Measurements from ENCODE around the gene ZNF446.
A peak's percentile ranks its signal among the peaks of the same experiment; 100 is the strongest.
"Not testable (repeated sequence)": the region's sequence is repeated elsewhere in the genome, so short reads cannot be mapped to it uniquely, and the experiment has no call there.

ZNF446 gene

DNA sequence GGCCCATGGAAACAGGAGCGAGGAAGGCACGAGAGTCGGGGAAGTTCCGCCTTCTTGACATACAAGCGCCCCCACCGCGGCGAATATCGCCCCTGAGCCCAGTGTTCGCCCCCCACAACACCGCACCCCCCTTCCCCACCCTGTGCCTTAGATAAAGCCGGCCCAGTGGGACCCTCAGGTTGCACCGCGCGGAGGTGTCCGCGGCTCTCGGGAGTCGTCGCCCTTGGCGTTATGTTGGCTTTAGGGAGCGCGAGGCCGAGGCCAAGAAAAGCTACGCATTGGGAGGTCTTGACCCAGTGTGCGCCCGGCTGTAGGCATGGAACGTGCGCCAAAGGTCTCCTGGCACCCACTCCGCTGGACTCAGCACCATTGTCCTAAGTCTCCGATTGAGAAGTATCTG lies 35.6 kb upstream of the ZNF446 start:
- POLR2A ChIA-PET, result interaction anchor here (0.8 to 1.0 kb wide), 5 partner anchors 11 to 79 kb away, joined by 3 to 5 read pairs (median 3); partner anchors contain the start of genes ZBTB45 and ZNF584
- peak overlapping the region; percentile 92 for H3K4me3 ChIP-seq (ENCODE audit: low read depth, low read length)
- TF ChIP-seq, protein P1, sequence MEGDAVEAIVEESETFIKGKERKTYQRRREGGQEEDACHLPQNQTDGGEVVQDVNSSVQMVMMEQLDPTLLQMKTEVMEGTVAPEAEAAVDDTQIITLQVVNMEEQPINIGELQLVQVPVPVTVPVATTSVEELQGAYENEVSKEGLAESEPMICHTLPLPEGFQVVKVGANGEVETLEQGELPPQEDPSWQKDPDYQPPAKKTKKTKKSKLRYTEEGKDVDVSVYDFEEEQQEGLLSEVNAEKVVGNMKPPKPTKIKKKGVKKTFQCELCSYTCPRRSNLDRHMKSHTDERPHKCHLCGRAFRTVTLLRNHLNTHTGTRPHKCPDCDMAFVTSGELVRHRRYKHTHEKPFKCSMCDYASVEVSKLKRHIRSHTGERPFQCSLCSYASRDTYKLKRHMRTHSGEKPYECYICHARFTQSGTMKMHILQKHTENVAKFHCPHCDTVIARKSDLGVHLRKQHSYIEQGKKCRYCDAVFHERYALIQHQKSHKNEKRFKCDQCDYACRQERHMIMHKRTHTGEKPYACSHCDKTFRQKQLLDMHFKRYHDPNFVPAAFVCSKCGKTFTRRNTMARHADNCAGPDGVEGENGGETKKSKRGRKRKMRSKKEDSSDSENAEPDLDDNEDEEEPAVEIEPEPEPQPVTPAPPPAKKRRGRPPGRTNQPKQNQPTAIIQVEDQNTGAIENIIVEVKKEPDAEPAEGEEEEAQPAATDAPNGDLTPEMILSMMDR (IDR thresholded peaks at IDR 0.05; ENCODE audit: insufficient read depth, low read length, missing control alignments), result no peak
- no peak for DNase-seq (ENCODE audit: low read depth, low spot score)
- CTCF ChIA-PET, result no interaction called here

DNA sequence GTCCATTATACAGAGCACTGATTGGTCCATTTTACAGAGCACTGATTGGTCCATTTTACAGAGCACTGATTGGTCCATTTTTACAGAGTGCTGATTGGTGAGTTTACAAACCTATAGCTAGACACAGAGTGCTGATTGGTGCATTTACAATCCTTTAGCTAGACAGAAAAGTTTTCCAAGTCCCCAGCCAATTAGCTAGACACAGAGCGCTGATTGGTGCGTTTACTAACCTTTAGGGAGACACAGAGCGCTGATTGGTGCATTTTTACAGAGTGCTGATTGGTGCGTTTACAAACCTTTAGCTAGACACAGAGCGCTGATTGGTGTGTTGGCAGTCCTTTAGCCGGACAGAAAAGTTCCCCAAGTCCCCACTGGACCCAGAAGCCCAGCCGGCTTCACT lies 33.2 kb upstream of the ZNF446 start:
- CTCF ChIA-PET; H3K4me3 ChIP-seq (ENCODE audit: low read depth, low read length); POLR2A ChIA-PET: not testable (repeated sequence)

DNA sequence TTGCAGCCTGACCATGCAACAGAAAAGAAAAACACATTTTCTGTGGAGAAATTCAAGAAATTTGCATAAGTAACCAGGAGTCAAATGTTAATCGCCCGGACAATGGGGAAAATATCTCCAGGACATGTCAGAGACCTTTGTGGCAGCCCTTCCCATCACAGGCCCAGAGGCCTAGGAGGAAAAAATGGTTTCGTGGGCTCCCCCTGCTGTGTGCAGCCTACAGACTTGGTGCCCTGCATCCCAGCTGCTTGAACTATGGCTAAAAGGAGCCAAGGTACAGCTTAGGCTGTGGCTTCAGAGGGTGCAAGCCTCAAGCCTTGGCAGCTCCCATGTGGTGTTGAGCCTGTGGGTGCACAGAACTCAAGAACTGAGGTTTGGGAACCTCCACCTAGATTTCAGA lies 27.3 kb upstream of the ZNF446 start:
- H3K4me3 ChIP-seq (ENCODE audit: low read depth, low read length); CTCF ChIA-PET; POLR2A ChIA-PET; DNase-seq (ENCODE audit: low read depth, low spot score): not testable (repeated sequence)

More for the DNA sequence above, 33.2 kb upstream of the ZNF446 start:
- not testable (repeated sequence) for DNase-seq (ENCODE audit: low read depth, low spot score)

DNA sequence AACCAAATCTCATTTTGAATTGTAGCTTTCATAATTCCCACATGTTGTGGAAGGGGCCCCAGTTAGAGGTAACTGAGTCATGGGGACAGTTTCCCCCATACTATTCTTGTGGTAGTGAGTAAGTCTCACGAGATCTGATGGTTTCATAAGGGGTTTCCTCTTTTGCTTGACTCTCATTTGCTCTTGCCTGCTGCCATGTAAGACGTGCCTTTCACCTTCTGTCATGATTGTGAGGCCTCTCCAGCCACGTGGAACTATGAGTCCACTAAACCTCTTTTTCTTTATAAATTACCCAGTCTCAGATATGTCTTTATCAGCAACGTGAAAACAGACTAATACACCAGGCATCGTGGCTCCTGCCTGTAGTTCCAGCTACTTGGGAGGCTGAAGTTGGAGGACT lies 26.2 kb upstream of the ZNF446 start:
- CTCF ChIA-PET; DNase-seq (ENCODE audit: low read depth, low spot score); POLR2A ChIA-PET; H3K4me3 ChIP-seq (ENCODE audit: low read depth, low read length): not testable (repeated sequence)

DNA sequence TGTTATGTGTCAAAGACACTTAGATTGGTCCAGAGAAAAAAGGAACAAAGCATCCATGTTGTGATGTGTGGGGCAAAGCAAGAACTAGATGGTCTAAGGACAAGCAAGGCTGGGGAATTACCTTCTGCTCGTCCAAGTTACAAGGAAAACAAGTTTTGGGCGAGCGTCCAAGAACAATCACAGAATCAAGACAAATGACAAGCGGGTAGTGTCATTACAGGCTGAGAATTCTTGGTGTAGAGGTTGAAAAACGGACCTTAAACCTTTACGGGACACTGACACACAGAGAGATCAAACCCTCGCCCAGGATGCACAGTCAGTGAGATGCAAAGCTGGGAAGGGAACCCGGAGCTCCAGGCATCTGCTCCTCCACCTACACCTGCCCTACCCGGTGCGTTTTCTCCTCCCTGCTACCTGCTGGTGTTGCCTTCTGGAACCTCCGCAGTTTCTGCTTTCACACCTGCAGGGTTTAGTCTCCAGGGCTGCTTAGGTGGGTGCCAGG lies 25.2 kb upstream of the ZNF446 start:
- peak overlapping the region; percentile 71 for H3K4me3 ChIP-seq (ENCODE audit: low read depth, low read length)
- POLR2A ChIA-PET, result no interaction called here
- no peak for DNase-seq (ENCODE audit: low read depth, low spot score)
- TF ChIP-seq, protein P1 (IDR thresholded peaks at IDR 0.05; ENCODE audit: insufficient read depth, low read length, missing control alignments), result no peak
- CTCF ChIA-PET, result interaction anchor here (1.3 kb wide), 1 partner anchor 9 kb away, joined by 3 read pairs; no protein-coding TSS in a partner anchor

DNA sequence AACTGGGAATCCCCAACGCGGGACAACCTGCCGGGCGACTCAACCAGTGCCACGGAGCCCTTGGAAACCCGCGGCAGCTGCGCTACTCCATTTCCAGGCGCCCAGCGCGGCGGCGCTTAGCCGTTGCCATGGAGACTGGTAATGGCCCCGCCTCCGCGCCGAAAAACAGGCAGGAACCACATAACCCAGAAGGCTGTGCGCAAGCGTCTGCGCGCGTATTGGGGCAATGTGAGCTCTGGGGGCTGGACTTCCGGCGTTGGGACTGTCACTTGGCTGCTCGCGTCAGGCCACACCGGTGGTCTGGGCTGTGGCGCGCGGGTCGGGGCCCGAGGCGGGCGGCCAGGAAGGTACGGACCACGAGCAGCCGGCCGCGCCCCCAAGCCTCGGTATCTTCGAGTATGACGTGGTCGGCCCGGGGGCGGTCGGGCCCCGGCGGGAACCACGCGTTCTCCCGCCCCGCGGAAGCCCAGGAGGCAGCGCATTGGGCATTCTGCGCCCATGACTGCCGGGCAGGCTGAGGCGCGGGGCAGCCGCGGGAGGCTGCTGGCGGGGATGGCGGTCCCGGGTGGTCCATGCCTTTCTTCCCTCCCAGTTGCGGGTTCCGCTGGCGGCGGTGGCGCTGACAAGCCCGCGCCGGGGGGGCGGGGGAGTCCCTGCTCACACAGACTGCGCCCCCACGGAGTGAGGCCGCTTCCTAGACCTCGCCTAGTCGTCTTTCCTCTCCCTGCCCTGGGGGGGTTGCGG lies 24.6 kb upstream of the ZNF446 start, which contains the start of gene ZNF324B:
Gene ZNF324B (plus strand): TSS at position 265 of the 744 bp plus-strand sequence. CDS start 2,080 bp downstream, outside the sequence.
- ChIA-PET CTCF (interaction anchor here (1.0 to 1.3 kb wide), 2 partner anchors 8 to 17 kb away, joined by 3 read pairs; no protein-coding TSS in a partner anchor), POLR2A (no interaction called here)
- peak; percentile 57 for DNase-seq (ENCODE audit: low read depth, low spot score)
- TF ChIP-seq, protein P1 (IDR thresholded peaks at IDR 0.05; ENCODE audit: insufficient read depth, low read length, missing control alignments), result no peak
- peak within 1 kb of the TSS; percentile 71 for H3K4me3 ChIP-seq (ENCODE audit: low read depth, low read length)

DNA sequence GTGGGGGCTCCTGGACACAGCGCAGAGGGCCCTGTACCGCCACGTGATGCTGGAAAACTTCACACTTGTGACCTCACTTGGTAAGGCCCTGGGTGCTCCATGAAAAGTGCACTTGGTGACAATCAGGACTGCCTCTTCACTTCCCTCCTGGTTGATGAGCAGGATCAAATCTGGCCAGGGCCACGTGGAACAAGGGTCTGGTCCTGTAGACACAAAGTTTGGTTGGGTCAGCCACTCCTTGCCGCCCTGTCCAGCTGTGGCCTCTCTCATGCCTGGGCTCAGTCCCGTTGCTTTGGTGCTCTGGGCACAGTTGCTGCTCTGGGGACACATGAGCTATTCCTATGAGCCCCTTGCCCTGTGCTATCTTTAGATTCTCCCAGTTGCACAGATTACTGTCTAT lies 22.4 kb upstream of the ZNF446 start:
- no peak overlapping the region for H3K4me3 ChIP-seq (ENCODE audit: low read depth, low read length)
- ChIA-PET CTCF (no interaction called here), POLR2A (no interaction called here)
- TF ChIP-seq, protein P1 (IDR thresholded peaks at IDR 0.05; ENCODE audit: insufficient read depth, low read length, missing control alignments), result no peak
- DNase-seq (ENCODE audit: low read depth, low spot score), result no peak

DNA sequence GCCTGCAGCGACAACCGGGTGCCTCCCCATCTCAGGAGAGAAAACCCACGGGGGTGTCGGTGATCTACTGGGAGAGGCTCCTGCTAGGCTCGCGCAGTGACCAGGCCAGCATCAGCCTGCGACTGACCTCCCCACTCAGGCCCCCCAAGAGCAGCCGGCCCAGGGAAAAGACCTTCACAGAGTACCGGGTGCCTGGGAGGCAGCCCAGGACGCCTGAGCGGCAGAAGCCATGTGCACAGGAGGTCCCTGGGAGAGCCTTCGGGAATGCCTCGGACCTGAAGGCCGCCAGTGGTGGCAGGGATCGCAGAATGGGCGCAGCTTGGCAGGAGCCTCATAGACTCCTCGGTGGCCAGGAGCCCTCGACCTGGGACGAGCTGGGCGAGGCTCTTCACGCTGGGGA lies 20.8 kb upstream of the ZNF446 start:
- DNase-seq (ENCODE audit: low read depth, low spot score), result no peak
- TF ChIP-seq, protein P1 (IDR thresholded peaks at IDR 0.05; ENCODE audit: insufficient read depth, low read length, missing control alignments), result no peak
- ChIA-PET CTCF (no interaction called here), POLR2A (no interaction called here)
- no peak overlapping the region for H3K4me3 ChIP-seq (ENCODE audit: low read depth, low read length)

Measured in AG04449 (cell line).